ENCODE results near the gene USP7.

The USP7 gene

GRCh38 chr16:8893426-8893825 lies 70.3 kb downstream of the USP7 start:
- no peak for TF ChIP-seq CTCF (IDR thresholded peaks at IDR 0.05; ENCODE audit: low read depth, low read length, missing control alignments)
- DNase-seq (ENCODE audit: extremely low read depth, low read depth), result no peak
- H3K4me3 ChIP-seq (replicated peaks; ENCODE audit: low read depth, low read length), result no peak overlapping the region

GRCh38 chr16:8892101-8892575 lies 71.6 kb downstream of the USP7 start:
- no peak for DNase-seq (ENCODE audit: extremely low read depth, low read depth)
- no peak for TF ChIP-seq CTCF (IDR thresholded peaks at IDR 0.05; ENCODE audit: low read depth, low read length, missing control alignments)
- no peak overlapping the region for H3K4me3 ChIP-seq (replicated peaks; ENCODE audit: low read depth, low read length)

- no peak for TF ChIP-seq CTCF (IDR thresholded peaks at IDR 0.05; ENCODE audit: low read depth, low read length, missing control alignments)
- DNase-seq (ENCODE audit: extremely low read depth, low read depth), result no peak
- H3K4me3 ChIP-seq (replicated peaks; ENCODE audit: low read depth, low read length), result no peak overlapping the region
Measured at GRCh38 chr16:8890549-8890921, 73.2 kb downstream of the USP7 start.

GRCh38 chr16:8889893-8890548 lies 73.7 kb downstream of the USP7 start:
- H3K4me3 ChIP-seq (replicated peaks; ENCODE audit: low read depth, low read length), result no peak overlapping the region
- TF ChIP-seq CTCF (IDR thresholded peaks at IDR 0.05; ENCODE audit: low read depth, low read length, missing control alignments), result no peak
- DNase-seq (ENCODE audit: extremely low read depth, low read depth), result no peak

- no peak for TF ChIP-seq CTCF (IDR thresholded peaks at IDR 0.05; ENCODE audit: low read depth, low read length, missing control alignments)
- DNase-seq (ENCODE audit: extremely low read depth, low read depth), result no peak
- H3K4me3 ChIP-seq (replicated peaks; ENCODE audit: low read depth, low read length), result no peak overlapping the region
Measured at GRCh38 chr16:8888951-8889892, 74.5 kb downstream of the USP7 start.

- H3K4me3 ChIP-seq (replicated peaks; ENCODE audit: low read depth, low read length), result no peak overlapping the region
- no peak for DNase-seq (ENCODE audit: extremely low read depth, low read depth)
- no peak for TF ChIP-seq CTCF (IDR thresholded peaks at IDR 0.05; ENCODE audit: low read depth, low read length, missing control alignments)
Measured at GRCh38 chr16:8887952-8888560, 75.7 kb downstream of the USP7 start.
